ENCODE measurements around the gene SLC22A4.

Gene SLC22A4

DNA sequence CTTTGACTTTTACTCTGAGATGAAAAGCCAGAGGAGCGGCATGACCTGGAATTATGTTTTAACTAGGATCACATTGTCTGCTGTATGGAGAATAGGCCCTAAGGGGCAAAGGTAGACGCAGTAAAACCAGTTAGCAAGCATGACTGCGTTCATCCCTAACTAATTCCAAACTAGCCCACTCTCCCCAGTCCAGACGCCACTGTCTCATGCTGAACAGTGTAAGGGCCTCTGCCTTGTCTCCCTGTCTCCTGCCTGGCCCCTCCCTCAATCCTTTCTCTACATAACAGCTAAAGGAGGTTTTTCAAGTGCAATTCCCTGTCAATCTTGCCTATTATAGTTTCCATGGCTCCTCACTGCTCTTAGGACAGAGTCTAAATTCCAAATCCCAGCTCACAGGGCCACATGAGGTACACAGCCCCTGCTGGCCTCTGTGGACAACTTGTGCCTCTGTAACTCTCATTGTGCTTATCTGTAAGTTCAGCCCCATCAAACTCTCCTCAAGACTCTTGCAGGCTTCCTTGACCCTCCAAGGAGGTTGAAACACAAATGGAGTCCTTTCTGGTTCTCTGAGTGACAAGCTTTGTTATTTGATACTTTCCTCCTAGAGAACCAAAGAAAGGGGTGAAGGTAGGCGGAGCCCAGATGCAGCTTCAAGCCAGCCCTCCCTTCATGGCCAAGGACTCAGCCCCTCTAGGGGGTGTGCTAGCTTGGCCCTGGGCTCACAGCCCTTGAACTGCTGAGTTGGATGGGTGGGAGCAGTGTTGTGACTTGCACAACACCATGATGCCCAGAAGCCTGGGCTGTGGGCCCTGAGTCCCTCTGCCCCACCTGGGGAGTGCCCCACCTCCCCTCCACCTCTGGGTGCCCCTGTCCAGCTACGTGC is 16.0 kb upstream of the SLC22A4 start:
- no peak for DNase-seq (ENCODE audit: insufficient read length, low spot score)
- TF ChIP-seq, protein P1, sequence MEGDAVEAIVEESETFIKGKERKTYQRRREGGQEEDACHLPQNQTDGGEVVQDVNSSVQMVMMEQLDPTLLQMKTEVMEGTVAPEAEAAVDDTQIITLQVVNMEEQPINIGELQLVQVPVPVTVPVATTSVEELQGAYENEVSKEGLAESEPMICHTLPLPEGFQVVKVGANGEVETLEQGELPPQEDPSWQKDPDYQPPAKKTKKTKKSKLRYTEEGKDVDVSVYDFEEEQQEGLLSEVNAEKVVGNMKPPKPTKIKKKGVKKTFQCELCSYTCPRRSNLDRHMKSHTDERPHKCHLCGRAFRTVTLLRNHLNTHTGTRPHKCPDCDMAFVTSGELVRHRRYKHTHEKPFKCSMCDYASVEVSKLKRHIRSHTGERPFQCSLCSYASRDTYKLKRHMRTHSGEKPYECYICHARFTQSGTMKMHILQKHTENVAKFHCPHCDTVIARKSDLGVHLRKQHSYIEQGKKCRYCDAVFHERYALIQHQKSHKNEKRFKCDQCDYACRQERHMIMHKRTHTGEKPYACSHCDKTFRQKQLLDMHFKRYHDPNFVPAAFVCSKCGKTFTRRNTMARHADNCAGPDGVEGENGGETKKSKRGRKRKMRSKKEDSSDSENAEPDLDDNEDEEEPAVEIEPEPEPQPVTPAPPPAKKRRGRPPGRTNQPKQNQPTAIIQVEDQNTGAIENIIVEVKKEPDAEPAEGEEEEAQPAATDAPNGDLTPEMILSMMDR (IDR thresholded peaks at IDR 0.05; ENCODE audit: insufficient read depth, missing control alignments), result no peak
- no peak for FAIRE-seq

DNA sequence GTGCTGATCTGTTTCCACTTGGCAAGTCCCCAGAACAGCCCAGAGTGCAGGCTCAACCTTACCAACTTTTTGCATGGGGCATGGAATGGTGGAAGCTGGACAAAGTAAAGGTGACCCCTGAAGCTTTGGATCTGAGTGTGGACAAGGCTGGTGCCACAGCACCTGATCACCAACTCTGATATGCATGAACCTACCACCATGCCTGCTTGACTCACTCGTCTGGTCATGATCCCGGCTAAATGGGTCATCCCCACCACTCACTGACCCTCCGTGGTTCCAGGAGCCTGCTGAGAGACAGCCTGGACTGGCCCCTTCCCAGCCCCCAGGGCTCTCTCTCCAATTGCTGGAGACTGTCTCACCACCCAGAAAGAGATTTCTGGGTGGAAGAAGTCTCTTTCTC is 14.4 kb upstream of the SLC22A4 start:
- DNase-seq (ENCODE audit: insufficient read length, low spot score) (no peak), FAIRE-seq (no peak)
- TF ChIP-seq, protein P1 (IDR thresholded peaks at IDR 0.05; ENCODE audit: insufficient read depth, missing control alignments), result no peak

DNA sequence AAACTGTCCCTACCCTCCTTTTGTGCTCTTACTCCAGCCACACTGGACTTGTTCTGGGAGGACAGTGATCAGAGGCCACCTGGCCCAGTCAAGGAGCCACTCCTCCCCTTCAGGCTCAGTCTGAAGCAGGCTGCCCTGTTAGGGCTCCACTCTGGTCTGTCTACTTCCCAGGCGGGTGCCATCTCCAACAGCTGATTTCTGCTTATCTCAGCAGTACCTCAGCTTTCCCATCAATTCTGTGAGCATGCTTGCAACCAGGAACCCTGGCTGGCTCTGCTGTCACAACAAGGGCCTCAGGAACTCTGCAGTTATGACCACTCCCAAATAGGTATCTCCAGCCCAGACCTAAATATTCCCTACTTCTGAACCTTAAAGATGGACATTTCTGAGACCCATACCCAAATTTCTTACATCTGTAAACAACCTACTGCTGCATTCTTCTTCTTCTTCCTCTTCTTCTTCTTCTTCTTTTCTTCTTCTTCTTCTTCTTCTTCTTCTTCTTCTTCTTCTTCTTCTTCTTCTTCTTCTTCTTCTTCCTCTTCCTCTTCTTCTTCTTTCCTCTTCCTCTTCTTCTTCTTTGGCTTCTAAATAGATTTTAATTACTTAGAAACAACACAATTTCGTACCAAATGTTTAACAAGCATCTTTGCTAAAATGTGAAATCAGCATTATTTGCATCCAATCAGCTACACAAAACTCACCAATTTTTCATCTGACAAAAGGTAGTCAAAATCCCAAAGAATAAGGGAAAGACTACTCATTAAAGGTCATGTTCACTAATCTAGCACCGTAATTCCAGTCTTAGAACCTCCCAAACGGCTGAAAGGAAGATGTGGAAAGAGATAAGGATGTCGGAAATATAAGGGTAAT is 13.6 kb upstream of the SLC22A4 start:
- FAIRE-seq, result no peak
- TF ChIP-seq, protein P1 (IDR thresholded peaks at IDR 0.05; ENCODE audit: insufficient read depth, missing control alignments), result no peak
- DNase-seq (ENCODE audit: insufficient read length, low spot score), result no peak

DNA sequence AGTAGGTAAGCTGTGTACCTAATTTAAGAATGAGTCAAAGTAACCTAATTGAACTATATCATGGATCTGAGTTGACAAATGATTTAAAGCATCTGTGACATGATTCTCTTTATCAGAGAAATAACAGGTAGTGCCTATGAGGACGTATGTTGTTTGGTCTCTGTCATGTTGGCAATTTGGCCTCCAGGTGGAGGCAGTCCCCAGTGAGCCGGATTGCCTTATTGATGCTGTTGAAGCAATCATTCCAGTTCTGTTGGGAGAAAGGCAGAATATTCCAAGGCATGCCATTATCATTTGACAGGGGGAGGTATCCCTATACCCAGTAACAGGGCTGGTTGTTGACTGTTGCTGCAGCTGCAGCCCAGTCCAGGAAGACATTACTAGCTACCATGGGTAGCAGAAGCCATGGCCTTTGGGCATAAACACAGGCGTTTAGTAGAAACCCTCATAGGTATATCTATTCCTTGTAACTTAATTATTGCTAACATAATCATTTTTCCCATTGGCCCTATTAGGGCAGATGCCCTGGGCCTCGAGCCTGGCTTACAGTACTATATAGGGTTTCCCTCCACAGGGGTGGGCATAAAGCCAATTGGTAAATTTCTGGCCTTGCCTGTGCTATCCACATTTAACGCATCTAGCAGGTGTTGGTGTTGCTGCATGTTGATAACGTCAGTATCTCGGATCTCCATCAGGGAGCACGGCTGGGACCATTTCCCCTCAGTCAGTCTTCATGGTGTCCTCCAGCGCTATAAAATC is 12.2 kb upstream of the SLC22A4 start:
- TF ChIP-seq, protein P1 (IDR thresholded peaks at IDR 0.05; ENCODE audit: insufficient read depth, missing control alignments), result peak; percentile 15
- DNase-seq (ENCODE audit: insufficient read length, low spot score) (no peak), FAIRE-seq (no peak)

DNA sequence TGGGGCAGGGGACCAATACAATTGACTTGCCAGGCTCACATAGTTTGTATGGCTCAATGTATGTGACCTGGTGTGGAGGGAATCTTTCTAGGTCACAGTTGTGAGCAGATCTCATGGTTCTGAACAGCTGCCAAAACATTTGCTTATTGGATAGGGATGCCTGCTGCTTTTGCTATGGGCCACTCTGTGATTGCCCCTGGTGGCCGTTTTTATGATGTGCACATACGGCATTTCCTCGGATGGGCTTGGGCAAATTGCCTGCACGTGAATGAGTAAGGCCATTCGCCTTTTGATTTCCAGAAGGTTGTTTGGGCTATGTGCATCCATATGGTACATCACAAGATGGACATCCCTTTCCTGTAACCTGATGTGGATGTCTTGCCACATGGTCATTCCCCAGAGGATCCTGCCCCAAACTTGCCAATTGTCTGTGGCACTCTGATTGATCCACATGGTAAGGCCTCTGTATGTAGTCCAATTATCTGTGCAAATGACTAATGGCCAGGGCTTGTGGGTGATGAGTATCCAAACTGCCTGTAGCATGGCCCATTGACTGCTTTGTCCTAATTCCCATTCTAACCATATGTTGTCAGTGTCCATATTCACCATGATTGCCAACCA is 10.7 kb upstream of the SLC22A4 start:
- FAIRE-seq (no peak), DNase-seq (ENCODE audit: insufficient read length, low spot score) (no peak)
- TF ChIP-seq, protein P1 (IDR thresholded peaks at IDR 0.05; ENCODE audit: insufficient read depth, missing control alignments), result peak; percentile 21

DNA sequence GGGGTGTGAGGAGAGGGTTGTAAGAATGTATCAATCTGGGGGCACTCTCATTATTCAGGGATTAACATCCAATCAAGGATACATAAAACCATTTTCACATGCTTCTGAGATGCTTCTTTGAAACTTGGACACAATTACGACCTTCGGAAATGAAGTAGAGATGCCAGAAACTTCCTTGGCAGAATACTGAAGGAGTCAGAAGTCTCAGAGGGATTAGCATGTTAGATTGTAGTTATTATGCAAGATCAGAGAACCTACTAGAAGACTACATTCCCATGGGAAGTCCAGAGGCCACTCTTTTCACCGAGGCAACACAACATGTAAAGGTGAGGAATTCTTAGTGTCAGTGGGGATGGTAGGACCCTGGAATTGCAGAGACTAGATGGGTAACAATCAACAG is 5.1 kb upstream of the SLC22A4 start:
- TF ChIP-seq, protein P1 (IDR thresholded peaks at IDR 0.05; ENCODE audit: insufficient read depth, missing control alignments), result no peak
- FAIRE-seq, result no peak
- no peak for DNase-seq (ENCODE audit: insufficient read length, low spot score)

Data from D721Med (cell line).